Esophagus muscularis mucosa (tissue), 4 donors: Measurements from ENCODE around the gene ARSG. TPM values are rescaled to one million over a fixed set of nuclear protein-coding genes. Genes with fewer than 3 reads are reported as not detected.

ENCODE experiments used
- DNase-seq: peaks from one replicate; pipeline ENCODE4 v3.0.0-alpha.2; 2017; ENCODE audit errors: extremely low spot score
- H3K27ac ChIP-seq, 4 donors: fragments of 200-600 bp; sonication (generic); replicated peaks in 1 of 4; 1 replicate in 3 of 4; 2 replicates in 1 of 4; pipeline ENCODE4 v1.5.1; 2016 to 2019; ENCODE audit warnings: mild to moderate bottlenecking in 1 of 4
- H3K27me3 ChIP-seq, 4 donors: fragments of 200-600 bp; sonication (generic); one replicate each; pipeline versions ENCODE4 v1.5.1 to v1.6.0; 2016 to 2019
- H3K36me3 ChIP-seq, 4 donors: fragments of 200-600 bp; sonication (generic); one replicate each; pipeline ENCODE4 v1.5.1; 2016 to 2019
- H3K4me1 ChIP-seq, 4 donors: fragments of 200-600 bp; sonication (generic); one replicate each; pipeline ENCODE4 v1.5.1; 2016 to 2019
- H3K4me3 ChIP-seq, 4 donors: fragments of 200-600 bp; sonication (generic); 1 replicate in 2 of 4; 2 replicates in 2 of 4; pipeline ENCODE4 v1.5.1; 2016 to 2019; ENCODE audit warnings: mild to moderate bottlenecking in 4 of 4, moderate library complexity in 1 of 4
- H3K9me3 ChIP-seq, 4 donors: fragments of 200-600 bp; sonication (generic); 1 replicate in 3 of 4; 2 replicates in 1 of 4; pipeline ENCODE4 v1.5.1; 2016 to 2019
- EP300 ChIP-seq: sonication (generic); formaldehyde crosslinking; IDR thresholded peaks from one replicate; pipeline ENCODE4 v1.6.1; 2017; ENCODE audit warnings: antibody characterized with exemption
- POLR2A ChIP-seq: fragments of 450-650 bp; IDR thresholded peaks from one replicate; pipeline ENCODE4 v1.6.1; 2017; ENCODE audit warnings: antibody characterized with exemption, moderate library complexity, mild to moderate bottlenecking, low read depth
- POLR2AphosphoS5 ChIP-seq, 2 donors: sonication (generic); formaldehyde crosslinking; IDR thresholded peaks; one replicate each; pipeline ENCODE4 v1.6.1; 2017; ENCODE audit warnings: antibody characterized with exemption in 2 of 2
- WGBS: methylation state at CpG from one replicate; pipeline ENCODE4 v1.1.5; 2018; 5-methylcytosine and 5-hydroxymethylcytosine counted together
- intact Hi-C: fragments of 100-400 bp; cut with DNase I; formaldehyde crosslinking; loops from one replicate; pipeline ENCODE4 v1.15.1; 2023
- total RNA-seq, 4 donors: library from RNA; depleted of rRNA; stranded (reverse); fragments of >200 nt; gene quantifications; one replicate each; pipeline versions ENCODE4 v1.1.0 to v1.2.1, GENCODE V29; 2016
- TF ChIP-seq, protein P1 (sequence below), 3 experiments: fragments of 200-600 bp in 2 of 3; fragments of 450-650 bp in 1 of 3; sonication (generic) in 2 of 3; IDR thresholded peaks; one replicate each; pipeline ENCODE4 v1.5.1; 2017 to 2019; ENCODE audit warnings: antibody characterized with exemption in 3 of 3, mild to moderate bottlenecking in 2 of 3, moderate library complexity in 1 of 3

ARSG gene
- total RNA-seq, 4 donors from 2014 or later = 1.7 to 4.9 (median 2.8) TPM

DNA sequence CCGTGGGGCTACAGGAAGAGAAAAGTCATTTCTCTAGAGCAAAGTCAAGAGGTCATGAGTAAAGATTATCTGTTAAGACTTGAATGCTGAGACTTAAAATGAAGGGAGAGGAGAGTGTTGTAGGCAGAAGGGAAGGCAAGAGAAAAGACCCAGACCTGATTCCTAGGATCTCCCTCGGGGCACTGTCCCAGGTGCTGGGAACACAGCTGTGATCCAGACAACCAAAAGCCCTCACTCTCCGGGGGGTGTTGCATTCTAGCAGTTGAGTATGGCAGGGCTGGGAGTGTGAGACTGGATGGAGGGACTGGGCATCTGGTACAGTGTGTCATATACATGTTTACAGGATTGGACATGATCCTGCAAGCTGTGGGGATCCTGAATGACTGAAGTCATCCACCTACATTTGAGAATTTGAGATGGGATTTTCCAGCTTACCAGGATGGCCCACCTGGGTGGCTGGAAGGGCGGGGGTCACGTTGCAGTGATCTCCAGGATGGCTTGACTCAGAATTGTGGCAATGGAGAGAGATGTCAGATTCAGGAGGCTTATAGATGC, 29.1 kb downstream of the ARSG start:
- Histone ChIP-seq H3K4me1 (peaks cover 0 to 3% (median 0%) of the 10 kb centered on the region in 4 donors), H3K36me3 (no peaks in the 10 kb centered on the region), H3K27me3 (no peaks in the 10 kb centered on the region), H3K27ac (no peak overlapping the region), H3K9me3 (no peaks in the 10 kb centered on the region), H3K4me3 (no peak overlapping the region)
- DNase-seq = no peak
- 58% methylated on average over 5 of the region's 5 CpGs for WGBS
- intact Hi-C loops = no loop called here
- TF ChIP-seq POLR2AphosphoS5 (IDR thresholded peaks at IDR 0.05) (no peak), POLR2A (no peak), EP300 (no peak)
- TF ChIP-seq, protein P1, sequence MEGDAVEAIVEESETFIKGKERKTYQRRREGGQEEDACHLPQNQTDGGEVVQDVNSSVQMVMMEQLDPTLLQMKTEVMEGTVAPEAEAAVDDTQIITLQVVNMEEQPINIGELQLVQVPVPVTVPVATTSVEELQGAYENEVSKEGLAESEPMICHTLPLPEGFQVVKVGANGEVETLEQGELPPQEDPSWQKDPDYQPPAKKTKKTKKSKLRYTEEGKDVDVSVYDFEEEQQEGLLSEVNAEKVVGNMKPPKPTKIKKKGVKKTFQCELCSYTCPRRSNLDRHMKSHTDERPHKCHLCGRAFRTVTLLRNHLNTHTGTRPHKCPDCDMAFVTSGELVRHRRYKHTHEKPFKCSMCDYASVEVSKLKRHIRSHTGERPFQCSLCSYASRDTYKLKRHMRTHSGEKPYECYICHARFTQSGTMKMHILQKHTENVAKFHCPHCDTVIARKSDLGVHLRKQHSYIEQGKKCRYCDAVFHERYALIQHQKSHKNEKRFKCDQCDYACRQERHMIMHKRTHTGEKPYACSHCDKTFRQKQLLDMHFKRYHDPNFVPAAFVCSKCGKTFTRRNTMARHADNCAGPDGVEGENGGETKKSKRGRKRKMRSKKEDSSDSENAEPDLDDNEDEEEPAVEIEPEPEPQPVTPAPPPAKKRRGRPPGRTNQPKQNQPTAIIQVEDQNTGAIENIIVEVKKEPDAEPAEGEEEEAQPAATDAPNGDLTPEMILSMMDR (IDR thresholded peaks at IDR 0.05) = no peak

DNA sequence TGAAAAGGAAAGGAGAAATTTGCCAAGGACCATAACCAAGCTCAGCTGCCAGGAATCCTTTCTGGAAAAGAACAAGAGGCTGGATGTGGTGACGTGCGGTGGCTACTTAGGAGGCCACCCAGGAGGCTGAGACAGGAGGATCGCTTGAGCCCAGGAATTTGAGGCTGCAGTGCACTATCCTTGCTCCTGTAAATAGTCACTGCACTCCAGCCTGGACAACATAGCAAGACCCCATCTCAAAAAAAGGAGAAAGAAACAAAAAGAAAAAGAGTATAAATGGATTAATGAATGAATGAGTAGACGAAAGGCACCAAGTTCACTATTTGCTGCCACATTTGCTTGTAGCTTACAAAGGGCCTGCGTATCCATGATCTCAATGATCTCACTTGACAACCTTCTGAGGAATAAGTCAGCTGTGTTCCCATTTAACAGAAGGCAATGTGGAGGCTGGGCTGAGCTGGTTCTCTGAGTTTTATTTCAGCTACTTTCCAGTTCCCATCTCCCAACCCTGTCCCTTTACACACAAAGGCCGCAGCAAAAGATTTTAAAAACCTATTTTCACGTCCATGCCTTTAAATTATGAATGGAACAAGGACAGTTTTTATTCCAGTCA, 29.8 kb downstream of the ARSG start:
- H3K4me3 ChIP-seq = no peak overlapping the region
- H3K36me3 ChIP-seq = no peaks in the 10 kb centered on the region
- no peak overlapping the region for H3K27ac ChIP-seq
- 97% methylated on average over 7 of the region's 7 CpGs for WGBS
- H3K9me3 ChIP-seq = no peaks in the 10 kb centered on the region
- peaks cover 0 to 3% (median 0%) of the 10 kb centered on the region in 4 donors for H3K4me1 ChIP-seq
- no peak for DNase-seq
- TF ChIP-seq, protein P1 (IDR thresholded peaks at IDR 0.05) = no peak
- no peak for TF ChIP-seq POLR2A
- TF ChIP-seq POLR2AphosphoS5 (IDR thresholded peaks at IDR 0.05) = no peak
- no peak for TF ChIP-seq EP300
- intact Hi-C loops = no loop called here
- H3K27me3 ChIP-seq = no peaks in the 10 kb centered on the region

DNA sequence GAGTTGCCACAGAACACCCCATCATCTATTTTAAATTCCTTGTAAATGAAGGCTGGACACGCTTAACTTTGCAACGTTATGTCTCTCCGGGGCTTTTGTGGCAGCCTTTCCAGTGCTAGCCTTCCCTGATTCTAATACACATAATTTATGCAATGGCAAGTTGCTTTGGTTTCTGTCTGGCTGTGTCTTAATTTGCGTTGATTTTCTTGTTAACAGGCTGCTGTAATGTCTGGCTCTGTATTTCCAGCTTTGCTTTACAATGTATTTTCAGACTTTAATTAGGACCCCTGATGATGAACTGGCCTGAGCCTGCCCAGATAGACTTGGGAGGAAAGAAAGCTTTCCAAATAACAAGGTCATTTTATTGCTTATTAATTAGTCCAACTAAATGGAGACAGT, 30.3 kb downstream of the ARSG start:
- TF ChIP-seq, protein P1 (IDR thresholded peaks at IDR 0.05) = no peak
- TF ChIP-seq POLR2A (no peak), EP300 (no peak), POLR2AphosphoS5 (IDR thresholded peaks at IDR 0.05) (no peak)
- Histone ChIP-seq H3K4me1 (peaks cover 0 to 3% (median 0%) of the 10 kb centered on the region in 4 donors), H3K9me3 (no peaks in the 10 kb centered on the region), H3K27me3 (no peaks in the 10 kb centered on the region), H3K4me3 (no peak overlapping the region), H3K36me3 (no peaks in the 10 kb centered on the region), H3K27ac (no peak overlapping the region)
- WGBS = 83% methylated on average over 4 of the region's 4 CpGs
- intact Hi-C loops = no loop called here
- DNase-seq = no peak

DNA sequence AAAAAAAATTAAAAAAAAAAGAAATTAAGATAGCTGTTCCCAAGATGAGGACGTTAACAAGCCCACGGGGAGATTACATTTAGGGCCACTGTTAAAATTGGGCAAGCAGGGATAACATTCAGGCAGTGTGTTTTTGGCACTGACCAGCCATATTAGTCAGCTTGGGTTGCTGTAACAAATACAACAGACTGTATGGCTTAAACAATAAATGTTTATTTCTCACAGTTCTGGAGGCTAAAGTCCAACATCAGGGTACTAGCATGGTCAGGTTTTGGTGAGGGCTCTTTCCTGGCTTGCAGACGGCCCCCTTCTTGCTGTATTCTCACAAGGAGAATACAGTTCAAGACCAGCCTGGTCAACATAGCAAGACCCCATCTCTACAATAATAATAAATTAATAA, 31.3 kb downstream of the ARSG start:
- TF ChIP-seq POLR2AphosphoS5 (IDR thresholded peaks at IDR 0.05) = no peak
- TF ChIP-seq EP300 = no peak
- TF ChIP-seq, protein P1 (IDR thresholded peaks at IDR 0.05) = no peak
- TF ChIP-seq POLR2A = no peak
- Histone ChIP-seq H3K4me3 (no peak overlapping the region), H3K27me3 (no peaks in the 10 kb centered on the region), H3K27ac (no peak overlapping the region), H3K4me1 (peaks cover 0 to 3% (median 0%) of the 10 kb centered on the region in 4 donors), H3K36me3 (no peaks in the 10 kb centered on the region), H3K9me3 (no peaks in the 10 kb centered on the region)
- DNase-seq = no peak
- WGBS = 67% methylated on average over 3 of the region's 3 CpGs
- intact Hi-C loops = no loop called here

DNA sequence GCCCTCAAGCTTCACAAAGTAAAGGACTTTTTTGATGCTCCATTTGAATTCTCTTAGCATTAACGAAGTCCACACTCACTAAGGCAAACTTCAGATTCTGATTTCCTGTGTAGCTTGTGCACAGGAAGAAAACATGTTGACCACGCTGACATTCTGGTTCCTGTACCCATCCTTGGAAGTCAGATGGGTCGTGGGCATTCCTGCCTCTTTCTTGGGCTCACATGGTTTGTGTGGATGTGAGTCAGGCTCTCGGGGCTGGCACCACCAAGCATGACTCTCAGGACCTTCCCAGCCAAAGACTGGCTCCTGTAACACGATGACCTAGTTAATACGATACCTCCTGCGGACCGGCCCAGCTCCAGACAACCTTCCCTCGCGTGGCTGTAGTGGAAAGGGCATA, 32.8 kb downstream of the ARSG start:
- intact Hi-C loops = no loop called here
- Histone ChIP-seq H3K27ac (no peak overlapping the region), H3K4me3 (no peak overlapping the region), H3K27me3 (no peaks in the 10 kb centered on the region), H3K9me3 (no peaks in the 10 kb centered on the region), H3K36me3 (no peaks in the 10 kb centered on the region), H3K4me1 (peaks cover 0 to 3% (median 0%) of the 10 kb centered on the region in 4 donors)
- DNase-seq = no peak
- WGBS = 82% methylated on average over 10 of the region's 10 CpGs
- TF ChIP-seq EP300 = no peak
- TF ChIP-seq POLR2AphosphoS5 (IDR thresholded peaks at IDR 0.05) = no peak
- TF ChIP-seq, protein P1 (IDR thresholded peaks at IDR 0.05) = no peak
- no peak for TF ChIP-seq POLR2A
